H1 (cell line): Measurements from ENCODE around the gene DCANP1. TPM values are rescaled to one million over a fixed set of nuclear protein-coding genes. Genes with fewer than 3 reads are reported as not detected.

Experiments
- CTCF ChIA-PET: fragments of 300-600 bp; sonication (Branson Sonifier 250); formaldehyde crosslinking; loops from one replicate; lab custom pipeline; 2021; ENCODE audit not compliant: partially characterized antibody; lab: Charles Lee
- POLR2A ChIA-PET: fragments of 300-600 bp; sonication (Branson Sonifier 250); formaldehyde crosslinking; loops from one replicate; lab custom pipeline; 2021; ENCODE audit warnings: inconsistent platforms; ENCODE audit not compliant: partially characterized antibody; lab: Charles Lee
- DNase-seq, 2 experiments: peaks; one replicate each; pipeline versions ENCODE4 v3.0.0 to v3.0.0-alpha.2; 2010 to 2022; ENCODE audit warnings: low spot score in 2 of 2, low read depth in 1 of 2, mixed read lengths in 1 of 2
- FAIRE-seq: peaks from 2 replicates; lab custom pipeline; 2011; peaks lifted over from hg19 to GRCh38; lab: Jason Lieb, UNC
- H2AFZ ChIP-seq: 2 replicates; pipeline ENCODE4 v1.8.1; 2012; ENCODE audit warnings: low read length, inconsistent platforms
- H2AK5ac ChIP-seq: 2 replicates; pipeline ENCODE4 v1.6.1; 2013; ENCODE audit warnings: low read depth, low read length
- H2BK120ac ChIP-seq: replicated peaks from 2 replicates; pipeline ENCODE3; 2013; ENCODE audit warnings: low read depth, low read length, inconsistent platforms
- H2BK12ac ChIP-seq: 2 replicates; pipeline ENCODE4 v1.6.1; 2013; ENCODE audit warnings: low read depth, low read length
- H2BK15ac ChIP-seq: 2 replicates; pipeline ENCODE4 v1.6.1; 2013; ENCODE audit warnings: low read length
- H2BK20ac ChIP-seq: 2 replicates; pipeline ENCODE4 v1.6.1; 2013; ENCODE audit warnings: low read length
- H2BK5ac ChIP-seq: 2 replicates; pipeline ENCODE4 v1.6.1; 2013; ENCODE audit warnings: low read depth, low read length
- H3K14ac ChIP-seq: 2 replicates; pipeline ENCODE4 v1.6.1; 2013; ENCODE audit warnings: inconsistent platforms; ENCODE audit not compliant: insufficient read length
- H3K18ac ChIP-seq: 2 replicates; pipeline ENCODE4 v1.6.1; 2013; ENCODE audit warnings: low read length; ENCODE audit errors: extremely low read depth
- H3K23ac ChIP-seq: 2 replicates; pipeline ENCODE4 v1.6.1; 2013; ENCODE audit warnings: inconsistent platforms; ENCODE audit not compliant: insufficient read length
- H3K23me2 ChIP-seq: 2 replicates; pipeline ENCODE4 v1.6.1; 2013; ENCODE audit warnings: low read depth, low read length
- H3K27ac ChIP-seq: 2 replicates; pipeline ENCODE4 v1.6.1; 2011; ENCODE audit warnings: low read depth, low read length, inconsistent platforms
- H3K27me3 ChIP-seq, 4 experiments: replicated peaks in 1 of 4; 1 replicate in 1 of 4; 2 replicates in 3 of 4; pipeline versions ENCODE4 v1.6.1 to v1.8.1; 2011 to 2013; ENCODE audit warnings: low read length in 3 of 4, mild to moderate bottlenecking in 3 of 4, inconsistent platforms in 2 of 4, mixed read lengths in 2 of 4, moderate library complexity in 1 of 4; ENCODE audit not compliant: control insufficient read depth in 3 of 4, insufficient read depth in 3 of 4; ENCODE audit errors: extremely low read depth in 1 of 4
- H3K36me3 ChIP-seq, 4 experiments: 2 replicates each; pipeline versions ENCODE4 v1.6.1 to v1.8.1; 2011 to 2013; ENCODE audit warnings: mild to moderate bottlenecking in 4 of 4, low read length in 3 of 4, moderate library complexity in 2 of 4, control low read depth in 1 of 4, inconsistent platforms in 1 of 4; ENCODE audit not compliant: insufficient read depth in 4 of 4, control insufficient read depth in 2 of 4
- H3K4ac ChIP-seq: replicated peaks from 2 replicates; pipeline ENCODE3; 2013; ENCODE audit warnings: low read length, low read depth, mixed read lengths, inconsistent platforms; ENCODE audit not compliant: insufficient read length
- H3K4me1 ChIP-seq, 4 experiments: replicated peaks in 1 of 4; 1 replicate in 1 of 4; 2 replicates in 3 of 4; pipeline versions ENCODE4 v1.6.1 to v1.8.1; 2011 to 2013; ENCODE audit warnings: low read length in 3 of 4, inconsistent platforms in 2 of 4, mixed read lengths in 1 of 4; ENCODE audit not compliant: insufficient read depth in 4 of 4, control insufficient read depth in 3 of 4
- H3K4me2 ChIP-seq, 2 experiments: 2 replicates each; pipeline versions ENCODE4 v1.6.1 to v1.8.1; 2011 to 2013; ENCODE audit warnings: low read depth in 2 of 2, low read length in 2 of 2, control low read depth in 1 of 2, inconsistent platforms in 1 of 2, mild to moderate bottlenecking in 1 of 2; ENCODE audit not compliant: insufficient read depth in 1 of 2
- H3K4me3 ChIP-seq, 4 experiments: fragments of 200-600, 300-600 bp in 1 of 4; sonication (generic), shearing (Covaris generic), sonication (Bioruptor Twin) in 1 of 4; 2 replicates each; pipeline versions ENCODE4 v1.5.1 to v1.8.1; 2011 to 2016; ENCODE audit warnings: low read length in 4 of 4, low read depth in 3 of 4, control low read depth in 2 of 4, inconsistent platforms in 2 of 4, mild to moderate bottlenecking in 2 of 4, mixed read lengths in 1 of 4, moderate library complexity in 1 of 4; ENCODE audit not compliant: insufficient read depth in 2 of 4; ENCODE audit errors: extremely low read depth in 1 of 4
- H3K56ac ChIP-seq: replicated peaks from 2 replicates; pipeline ENCODE3; 2013; ENCODE audit warnings: low read depth, mild to moderate bottlenecking, mixed read lengths, low read length, inconsistent platforms; ENCODE audit not compliant: insufficient read length
- H3K79me1 ChIP-seq: 2 replicates; pipeline ENCODE4 v1.6.1; 2013; ENCODE audit warnings: low read depth, low read length, control low read depth
- H3K79me2 ChIP-seq, 2 experiments: 2 replicates each; pipeline versions ENCODE4 v1.6.1 to v1.8.1; 2012 to 2013; ENCODE audit warnings: low read length in 2 of 2, mild to moderate bottlenecking in 2 of 2, inconsistent platforms in 1 of 2; ENCODE audit not compliant: insufficient read depth in 2 of 2, control insufficient read depth in 1 of 2
- H3K9ac ChIP-seq, 4 experiments: replicated peaks in 1 of 4; 1 replicate in 1 of 4; 2 replicates in 3 of 4; pipeline versions ENCODE4 v1.6.1 to v1.8.1; 2011 to 2013; ENCODE audit warnings: low read depth in 3 of 4, low read length in 3 of 4, control low read depth in 2 of 4, mild to moderate bottlenecking in 2 of 4, moderate library complexity in 2 of 4, inconsistent platforms in 1 of 4; ENCODE audit errors: extremely low read depth in 1 of 4
- H3K9me3 ChIP-seq, 2 experiments: 2 replicates each; pipeline versions ENCODE4 v1.6.1 to v1.8.1; 2012 to 2013; ENCODE audit warnings: mild to moderate bottlenecking in 2 of 2, moderate library complexity in 2 of 2, control low read depth in 1 of 2, inconsistent platforms in 1 of 2, low read depth in 1 of 2, low read length in 1 of 2, mixed read lengths in 1 of 2; ENCODE audit not compliant: insufficient read depth in 2 of 2
- H4K20me1 ChIP-seq, 2 experiments: replicated peaks in 1 of 2; 2 replicates each; pipeline versions ENCODE3 to v1.8.1; 2011 to 2013; ENCODE audit warnings: inconsistent platforms in 2 of 2, low read length in 2 of 2, mild to moderate bottlenecking in 1 of 2; ENCODE audit not compliant: insufficient read depth in 2 of 2, control insufficient read depth in 1 of 2
- H4K5ac ChIP-seq: 2 replicates; pipeline ENCODE4 v1.6.1; 2013; ENCODE audit warnings: low read length, low read depth, mixed read lengths, inconsistent platforms; ENCODE audit not compliant: insufficient read length
- H4K8ac ChIP-seq: 2 replicates; pipeline ENCODE4 v1.8.0; 2013; ENCODE audit warnings: mild to moderate bottlenecking, moderate library complexity, low read length, inconsistent platforms; ENCODE audit not compliant: insufficient read depth; ENCODE audit errors: extremely low read depth
- H4K91ac ChIP-seq: replicated peaks from 2 replicates; pipeline ENCODE3; 2013; ENCODE audit warnings: low read length, mixed read lengths, inconsistent platforms; ENCODE audit not compliant: insufficient read length
- ASH2L ChIP-seq: fragments of 200-600, 300-600 bp; sonication (generic); IDR thresholded peaks from one replicate; pipeline ENCODE4 v1.7.1; 2017; ENCODE audit warnings: low read length
- CTCF ChIP-seq, 3 experiments: IDR thresholded peaks; 1 replicate in 2 of 3; 2 replicates in 1 of 3; pipeline versions ENCODE4 v1.5.1 to v1.6.1; 2011; ENCODE audit warnings: low read length in 3 of 3, mild to moderate bottlenecking in 3 of 3, inconsistent platforms in 2 of 3, low read depth in 1 of 3, moderate library complexity in 1 of 3; ENCODE audit not compliant: insufficient read depth in 1 of 3; ENCODE audit errors: control extremely low read depth in 1 of 3
- MAX ChIP-seq: IDR thresholded peaks from 2 replicates; pipeline ENCODE4 v1.6.1; 2012; ENCODE audit warnings: inconsistent platforms
- RAD21 ChIP-seq, 2 experiments: IDR thresholded peaks in 1 of 2; conservative IDR thresholded peaks in 1 of 2; 2 replicates each; pipeline ENCODE4 v1.6.1; 2011; ENCODE audit warnings: low read depth in 2 of 2, low read length in 2 of 2, improper control_type of control experiment in 1 of 2, inconsistent platforms in 1 of 2, mild to moderate bottlenecking in 1 of 2, moderate library complexity in 1 of 2
- RXRA ChIP-seq: IDR thresholded peaks from 2 replicates; pipeline ENCODE4 v1.6.1; 2011; ENCODE audit warnings: low read depth, mild to moderate bottlenecking, low read length, moderate library complexity; ENCODE audit not compliant: insufficient read depth
- SIN3A ChIP-seq, 2 experiments: IDR thresholded peaks in 1 of 2; conservative IDR thresholded peaks in 1 of 2; 2 replicates each; pipeline ENCODE4 v1.6.1; 2011 to 2012; ENCODE audit warnings: low read length in 2 of 2, improper control_type of control experiment in 1 of 2, low read depth in 1 of 2, mild to moderate bottlenecking in 1 of 2
- SP2 ChIP-seq: IDR thresholded peaks from 2 replicates; pipeline ENCODE4 v1.6.1; 2012; ENCODE audit warnings: mild to moderate bottlenecking, low read length, inconsistent platforms
- SP4 ChIP-seq: IDR thresholded peaks from 2 replicates; pipeline ENCODE4 v1.6.1; 2012; ENCODE audit warnings: low read length, inconsistent platforms
- SRF ChIP-seq: IDR thresholded peaks from 2 replicates; pipeline ENCODE4 v1.6.1; 2011; ENCODE audit warnings: mild to moderate bottlenecking, low read depth, low read length, moderate library complexity
- TBP ChIP-seq: IDR thresholded peaks from 2 replicates; pipeline ENCODE4 v1.6.1; 2011; ENCODE audit warnings: low read depth, low read length, improper control_type of control experiment
- TEAD4 ChIP-seq: IDR thresholded peaks from 2 replicates; pipeline ENCODE4 v1.6.1; 2012; ENCODE audit warnings: low read depth, low read length, inconsistent platforms, mixed read lengths
- YY1 ChIP-seq: IDR thresholded peaks from 2 replicates; pipeline ENCODE4 v1.6.1; 2011; ENCODE audit warnings: low read depth, mild to moderate bottlenecking, low read length
- WGBS, 2 experiments: shearing (Covaris generic) in 1 of 2; methylation state at CpG; one replicate each; pipeline versions ENCODE4 v1.1.6 to v1.1.7; 2013 to 2015; ENCODE audit warnings: low lambda C conversion rate in 2 of 2, mixed read lengths in 2 of 2, inconsistent platforms in 1 of 2, low coverage in 1 of 2, missing lambda C conversion rate in 1 of 2; ENCODE audit not compliant: insufficient replicate concordance in 2 of 2, insufficient coverage in 1 of 2, insufficient read length in 1 of 2; ENCODE audit errors: extremely low coverage in 1 of 2, missing lambda C conversion rate in 1 of 2; 5-methylcytosine and 5-hydroxymethylcytosine counted together
- polyA plus RNA-seq, 7 experiments: library from polyadenylated mRNA; depleted of rRNA in 3 of 7; stranded (reverse) in 5 of 7; unstranded in 2 of 7; fragments of >200 nt in 5 of 7; fragments of 200-250 nt in 2 of 7; gene quantifications; 1 replicate in 5 of 7; 2 replicates in 1 of 7; 4 replicates in 1 of 7; pipeline versions ENCODE4 v1.2.1 to v1.2.3, GENCODE V29; 2011 to 2013; ENCODE audit warnings: missing spikeins in 2 of 7, mixed read lengths in 2 of 7
- total RNA-seq: library from RNA; stranded (reverse); fragmentation: NEBNext Ultra II Directional; extraction: Animal tissue kit (Norgen Biotek cat#: 25700); gene quantifications from 2 replicates; pipeline ENCODE4 v1.2.1, GENCODE V29; 2021

The DCANP1 gene
- total and polyA plus RNA-seq, 2 of the 8 experiments (the other 6 are each of a cell fraction or from before 2014, with no cell fraction given) = not detected

- peak in 1 of 2 experiments; percentile 24 for DNase-seq
- Histone ChIP-seq H3K23ac (no peak overlapping the region), H2BK15ac (no peak overlapping the region), H3K27ac (no peak overlapping the region), H4K20me1 (no peaks in the 10 kb centered on the region), H3K27me3 (no peaks in the 10 kb centered on the region; a peak in 1 of 7 replicates), H3K56ac (no peak overlapping the region), H3K9ac (no peak overlapping the region), H3K4ac (no peak overlapping the region), H3K9me3 (no peaks in the 10 kb centered on the region), H2BK5ac (no peak overlapping the region), H3K36me3 (no peaks in the 10 kb centered on the region), H3K79me2 (no peaks in the 10 kb centered on the region), H4K8ac (no peak overlapping the region), H3K14ac (no peak overlapping the region), H3K4me2 (no peak overlapping the region), H4K5ac (no peak overlapping the region), H3K4me1 (no peaks in the 10 kb centered on the region; a peak in 1 of 7 replicates), H3K23me2 (no peaks in the 10 kb centered on the region; the same call in 1 of the 2 replicates), H4K91ac (no peak overlapping the region), H2AFZ (no peak overlapping the region), H3K79me1 (no peaks in the 10 kb centered on the region), H3K18ac (no peak overlapping the region), H2BK20ac (no peak overlapping the region), H2BK120ac (no peak overlapping the region), H3K4me3 (no peak overlapping the region), H2BK12ac (no peak overlapping the region), H2AK5ac (no peak overlapping the region)
- CTCF ChIA-PET = interaction anchor here (1.1 to 19.4 kb wide), 4 partner anchors 11 to 126 kb away, joined by 3 to 264 read pairs (median 34); no protein-coding TSS in a partner anchor
- POLR2A ChIA-PET = no interaction called here
- WGBS, 2 experiments = 96% methylated on average over 4 of the region's 4 CpGs; no CpG with 5 or more reads in 1 of the 2 experiments
- no peak for FAIRE-seq
- TF ChIP-seq ASH2L (no peak), MAX (no peak), SP2 (no peak), TBP (no peak), CTCF (IDR thresholded peaks at IDR 0.05; ENCODE audit: control extremely low read depth in 1 of 3, insufficient read depth in 1 of 3, low read depth in 1 of 3, low read length in 3 of 3) (no peak), RXRA (no peak), SP4 (no peak), TEAD4 (no peak), RAD21 (IDR thresholded peaks at IDR 0.05 in 1 of 2, conservative IDR thresholded peaks at IDR 0.05 in 1 of 2; ENCODE audit: low read depth in 2 of 2, low read length in 2 of 2) (no peak), SRF (no peak), YY1 (no peak), SIN3A (conservative IDR thresholded peaks at IDR 0.05 in 1 of 2, IDR thresholded peaks at IDR 0.05 in 1 of 2; ENCODE audit: low read depth in 1 of 2, low read length in 2 of 2) (no peak)
These were observed 5.2 kb downstream of the DCANP1 start for GRCh38 chr5:135441919-135442318.
